Stimulated activated CD4-positive, alpha-beta T cell treated with anti-CD3 and anti-CD28 coated beads, Interleukin-1b, Interleukin-23, amount 100 ng/mL, for 24 hours (primary cell): ENCODE data around the gene SCN9A.
"Not testable (repeated sequence)": the region's sequence is repeated elsewhere in the genome, so short reads cannot be mapped to it uniquely, and the experiment has no call there.

ENCODE experiments used
- DNase-seq, 4 experiments: peaks; one replicate each; pipeline ENCODE4 v3.0.0-alpha.2; 2020; ENCODE audit warnings: low read depth in 4 of 4, low spot score in 1 of 4

SCN9A gene

DNA sequence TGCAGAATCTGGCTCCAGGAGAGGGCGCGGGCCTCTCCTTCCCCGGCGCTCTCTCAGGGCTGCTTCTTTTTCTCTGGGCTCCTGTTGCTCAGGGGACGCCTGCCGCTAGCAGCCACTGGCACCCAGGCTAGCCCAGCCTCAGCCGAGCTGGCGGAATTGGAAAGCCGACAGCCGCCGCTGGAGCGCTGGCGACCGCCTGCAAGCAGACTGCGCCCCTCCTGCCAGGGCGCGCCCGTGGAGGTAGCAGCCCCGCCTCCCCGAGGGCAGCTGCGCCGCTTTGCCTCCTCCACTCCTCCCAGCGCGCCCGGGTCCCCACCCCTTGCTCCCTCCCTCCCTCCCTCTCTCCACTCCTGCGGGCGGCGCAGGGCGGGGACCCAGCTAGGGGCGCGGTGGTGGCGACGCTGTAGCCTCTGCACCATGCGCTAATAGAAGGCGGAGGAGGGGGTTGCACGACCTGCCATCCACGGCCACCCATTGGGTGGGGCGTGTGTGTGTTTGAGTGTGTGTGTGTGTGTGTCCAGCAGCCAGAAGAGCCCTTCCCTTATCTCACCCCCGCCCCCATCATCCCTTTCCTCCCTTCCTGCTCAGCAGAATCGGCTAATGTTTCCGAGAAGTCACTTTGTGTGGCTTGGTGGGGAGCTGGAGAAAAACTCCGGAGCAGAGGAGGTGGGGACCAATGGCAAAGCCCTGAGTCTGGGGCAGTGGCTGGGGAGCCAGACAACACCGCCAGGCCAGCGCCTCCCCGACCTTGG, at the start of gene SCN9A:
TSS of gene SCN9A (minus strand) at position 209 of the 752 bp plus-strand sequence. CDS start 64,188 bp downstream, outside the sequence.
- no peak for DNase-seq

DNA sequence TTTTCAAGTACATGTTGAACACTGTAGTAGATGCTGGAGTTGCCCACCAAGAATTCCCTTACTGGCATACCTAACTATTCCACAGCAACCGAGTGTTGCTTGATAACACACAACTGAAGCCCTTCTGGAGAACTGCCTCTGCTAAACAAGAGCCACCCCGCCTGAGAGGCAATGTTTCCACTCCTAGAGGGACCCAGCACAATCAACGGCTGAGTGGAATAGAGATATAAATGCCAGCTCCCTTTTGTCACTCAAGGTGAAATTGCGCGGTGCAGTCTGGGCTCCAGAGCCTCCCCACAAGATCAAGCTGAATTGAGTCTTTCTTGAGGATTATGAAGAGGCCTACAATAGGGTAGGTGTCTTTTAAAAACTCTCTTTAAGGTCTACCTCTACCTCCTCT, 49.1 kb upstream of the SCN9A start:
- no peak for DNase-seq

DNA sequence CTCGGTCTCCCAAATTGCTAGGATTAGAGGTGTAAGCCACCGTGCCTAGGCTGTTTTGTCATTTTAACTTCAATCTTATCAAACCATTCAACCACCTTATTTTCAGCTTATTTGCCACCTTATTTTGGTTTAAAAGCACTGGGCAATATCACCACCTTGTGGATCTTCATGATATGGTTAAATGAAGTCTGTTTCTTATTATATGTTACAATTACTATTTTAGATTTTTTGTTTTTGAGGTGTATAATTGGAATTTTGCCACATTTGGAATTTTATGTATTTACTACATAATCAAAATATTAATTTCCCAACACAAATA, 43.8 kb upstream of the SCN9A start:
- no peak for DNase-seq

DNA sequence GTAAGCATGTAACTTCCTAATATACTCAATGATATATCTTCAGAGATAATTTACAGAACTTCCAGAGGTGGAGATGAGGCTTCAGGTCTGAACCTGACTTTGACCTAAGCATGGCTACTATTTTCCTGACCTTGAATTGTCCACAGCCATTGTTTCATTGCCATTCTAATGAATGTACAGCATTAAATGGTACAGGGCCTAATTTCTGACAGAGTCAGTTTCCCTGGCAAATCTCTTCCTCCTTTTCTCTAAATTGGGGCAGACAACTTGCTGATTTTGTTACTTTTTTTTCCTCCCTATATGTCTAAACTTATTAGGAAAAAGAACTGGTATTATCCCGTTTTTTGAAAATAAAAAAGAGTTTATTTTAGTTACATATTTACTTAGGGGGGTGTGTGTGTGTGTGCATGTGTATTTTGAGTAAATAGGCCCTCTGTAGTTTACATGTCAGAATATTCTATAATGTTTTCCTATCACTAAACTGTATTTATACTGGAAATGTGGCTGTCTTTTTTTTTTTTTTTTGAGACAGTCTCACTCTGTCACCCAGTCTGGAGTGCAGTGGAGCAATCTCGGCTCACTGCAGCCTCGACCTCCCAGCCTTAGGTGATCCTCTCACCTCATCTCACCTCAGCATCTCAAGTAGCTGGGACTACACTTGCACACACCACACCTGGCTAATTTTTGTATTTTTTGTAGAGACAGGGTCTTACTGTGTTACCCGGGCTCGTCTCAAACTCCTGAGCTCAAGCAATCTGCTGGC, 43.3 kb upstream of the SCN9A start:
- no peak for DNase-seq

DNA sequence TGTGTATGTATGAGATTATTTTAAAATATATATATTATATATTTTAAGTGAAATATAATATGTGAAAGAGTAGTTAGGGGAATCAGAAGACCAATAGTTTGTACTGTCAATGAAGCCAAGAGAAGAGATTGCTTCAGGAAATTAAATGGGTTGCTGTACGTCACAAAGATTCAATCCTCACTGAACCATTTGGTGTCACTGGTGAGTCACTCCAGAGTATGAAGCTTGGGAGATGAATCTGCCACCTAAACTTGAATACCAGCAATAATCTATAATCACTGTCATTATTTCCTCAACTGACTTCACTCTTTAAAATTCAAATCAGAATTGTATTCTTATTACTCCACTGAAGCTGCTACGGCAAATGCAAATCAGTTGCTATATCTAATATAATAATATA, 41.9 kb upstream of the SCN9A start:
- no peak for DNase-seq

DNA sequence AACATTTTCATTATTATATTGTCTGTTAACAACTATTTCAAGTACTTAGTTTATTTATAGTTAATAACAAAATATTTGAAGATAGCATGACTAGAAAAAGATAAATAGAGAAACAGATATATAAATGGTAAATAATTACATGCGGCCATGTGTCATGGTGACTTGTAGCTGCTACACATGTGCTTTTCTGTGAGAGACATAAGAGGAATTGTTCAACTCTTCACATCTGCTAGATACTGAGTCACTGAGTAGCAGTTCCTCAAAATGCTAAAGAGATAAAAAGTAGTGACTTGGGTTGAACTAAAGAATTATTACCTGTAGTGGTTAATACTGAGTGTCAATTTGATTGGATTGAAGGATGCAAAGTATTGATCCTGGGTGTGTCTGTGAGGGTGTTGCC, 37.5 kb upstream of the SCN9A start:
- DNase-seq: no peak

DNA sequence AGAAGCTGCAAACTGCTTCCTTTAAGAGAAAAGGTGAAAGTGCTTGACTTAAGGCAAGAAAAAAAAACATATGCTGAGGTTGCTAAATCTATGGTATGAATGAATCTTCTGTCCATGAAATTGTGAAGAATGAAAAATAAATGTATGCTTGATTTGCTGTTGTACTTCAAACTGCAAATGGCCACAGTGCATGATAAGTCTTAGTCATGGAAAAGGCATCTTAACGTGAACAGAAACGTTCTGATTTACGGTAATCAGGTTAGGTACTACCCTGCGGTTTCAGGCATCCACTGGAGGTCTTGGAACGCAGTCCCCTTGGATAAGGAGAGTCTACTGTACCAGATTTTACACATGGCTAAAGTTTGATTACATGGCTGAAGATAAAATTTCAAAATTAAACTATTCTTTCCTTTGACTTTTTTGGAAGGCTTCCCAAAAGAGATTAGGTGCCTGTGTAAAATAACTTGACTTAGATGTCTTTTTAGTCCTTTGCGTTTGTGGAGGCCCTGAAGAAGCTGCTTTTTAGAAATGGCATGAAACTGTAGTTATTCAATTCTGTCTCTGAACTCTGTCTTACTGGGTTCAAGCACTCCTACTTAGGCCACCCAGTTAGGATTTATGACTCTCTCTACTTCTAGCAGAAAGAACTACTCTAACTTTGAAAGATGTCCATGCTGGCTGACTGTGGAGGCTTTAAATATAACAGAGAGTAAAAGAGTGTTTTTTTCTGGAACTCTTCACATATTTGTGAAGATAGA, 35.9 kb upstream of the SCN9A start:
- no peak for DNase-seq

DNA sequence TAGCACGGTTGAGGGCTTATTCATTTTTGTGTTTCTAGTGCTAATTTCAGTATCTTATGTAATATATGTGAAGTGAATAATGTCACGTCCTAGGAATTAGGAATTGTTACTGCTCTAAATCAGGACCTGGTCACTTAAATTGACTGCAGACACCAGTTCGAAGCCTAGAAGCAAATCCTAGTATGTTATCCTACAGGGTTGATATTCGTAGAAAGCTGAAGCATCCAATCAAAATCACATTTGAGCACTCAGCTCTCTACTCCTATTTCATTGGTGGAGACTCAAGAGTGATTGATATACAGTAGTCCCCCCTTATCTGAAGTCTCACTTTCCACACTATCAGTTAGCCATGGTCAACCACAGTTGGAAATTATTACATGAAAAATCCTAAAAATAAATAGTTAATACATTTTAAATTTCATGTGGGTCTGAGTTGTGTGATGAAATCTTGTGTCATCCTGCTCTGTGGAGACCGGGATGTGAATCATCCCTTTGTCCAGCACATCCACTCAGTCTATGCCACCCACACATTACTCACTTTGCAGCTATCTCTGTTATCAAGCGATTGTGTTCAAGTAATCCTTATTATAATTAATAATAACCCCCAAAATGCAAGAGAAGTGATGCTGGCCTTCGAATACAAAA, 35.2 kb upstream of the SCN9A start:
- DNase-seq: no peak

DNA sequence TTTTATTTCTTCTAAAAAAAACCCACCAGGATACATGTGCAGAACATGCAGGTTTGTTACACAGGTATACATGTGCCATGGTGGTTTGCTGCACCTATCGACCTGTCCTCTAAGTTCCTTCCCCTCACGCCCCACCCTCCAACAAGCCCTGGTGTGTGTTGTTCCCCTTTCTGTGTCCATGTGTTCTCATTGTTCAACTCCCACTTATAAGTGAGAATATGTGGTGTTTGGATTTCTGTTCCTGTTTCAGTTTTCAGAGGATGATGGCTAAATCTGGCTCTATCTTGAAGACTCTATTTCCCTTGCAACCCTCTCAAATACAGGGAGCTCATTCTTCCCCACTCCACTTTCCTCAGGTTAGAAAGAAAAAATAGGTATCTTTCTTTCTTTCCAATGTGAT, 32.0 kb upstream of the SCN9A start:
- DNase-seq: not testable (repeated sequence)

DNA sequence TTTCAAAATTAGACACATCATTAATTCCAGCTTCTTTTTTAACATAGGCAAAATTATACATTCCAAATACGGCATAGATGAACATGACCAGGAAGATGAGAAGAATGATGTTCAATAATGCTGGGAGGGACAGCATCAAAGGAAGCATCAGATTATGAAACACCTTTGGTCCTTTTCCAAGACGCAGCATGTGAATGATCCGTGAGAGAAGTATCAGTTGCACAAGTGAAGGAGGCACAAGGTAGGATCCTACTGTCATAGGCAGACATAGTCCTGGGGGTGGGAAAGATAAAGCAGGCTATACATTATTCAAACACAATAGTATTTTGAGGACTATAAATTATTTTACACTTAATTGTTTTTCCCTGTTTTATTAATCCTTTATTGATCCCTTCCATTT, 30.6 kb upstream of the SCN9A start:
- no peak for DNase-seq

DNA sequence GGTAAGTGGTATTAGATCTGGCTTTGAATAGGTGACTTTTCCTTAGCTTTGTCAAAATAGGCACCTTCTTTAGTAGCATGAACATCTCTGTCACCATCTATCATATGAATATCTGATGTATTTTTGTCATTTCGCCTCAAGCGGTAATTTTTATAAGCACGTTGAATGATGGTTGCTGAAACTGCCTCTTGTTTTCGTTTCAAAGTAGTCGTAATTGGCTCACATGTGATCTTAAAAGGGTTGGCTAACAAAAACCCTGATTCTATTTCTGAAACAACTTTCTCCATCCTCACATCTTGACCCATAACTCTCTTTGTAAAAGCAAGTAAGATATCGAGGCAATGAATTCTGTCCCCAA, 29.8 kb upstream of the SCN9A start:
- no peak for DNase-seq

DNA sequence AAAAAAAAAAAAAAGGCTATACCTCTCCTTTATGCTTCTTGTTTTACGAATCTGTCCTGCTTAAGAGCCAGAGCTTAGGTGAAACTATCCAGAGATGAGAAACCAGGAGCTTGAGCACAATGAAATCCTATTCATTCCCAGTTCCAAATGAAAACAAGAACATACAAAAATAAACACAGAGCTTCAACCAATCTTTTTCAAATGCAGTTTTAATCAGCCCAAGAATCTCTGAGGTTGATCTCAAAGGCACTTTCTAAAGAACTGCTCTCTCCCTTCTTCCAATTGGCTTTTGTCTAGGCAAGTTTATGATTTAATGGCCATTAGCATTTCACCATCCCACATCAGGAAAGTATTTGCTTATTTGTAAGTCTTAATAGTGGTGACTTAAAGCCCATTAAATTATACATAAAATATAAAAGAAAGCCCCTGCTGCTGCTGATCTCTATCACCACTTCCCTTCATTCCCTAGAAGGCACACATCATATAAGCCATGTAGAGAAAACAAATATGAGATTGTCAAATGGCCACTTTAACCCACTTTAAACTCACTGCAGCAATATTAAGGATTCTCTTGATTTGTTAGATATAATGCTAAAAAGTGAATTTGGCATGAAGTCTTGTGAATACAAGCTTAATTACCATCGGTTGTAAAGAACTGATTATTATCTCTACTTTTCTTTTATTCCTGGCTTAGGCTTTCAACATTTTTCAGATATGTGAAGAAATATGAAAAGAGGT, 29.3 kb upstream of the SCN9A start:
- no peak for DNase-seq

DNA sequence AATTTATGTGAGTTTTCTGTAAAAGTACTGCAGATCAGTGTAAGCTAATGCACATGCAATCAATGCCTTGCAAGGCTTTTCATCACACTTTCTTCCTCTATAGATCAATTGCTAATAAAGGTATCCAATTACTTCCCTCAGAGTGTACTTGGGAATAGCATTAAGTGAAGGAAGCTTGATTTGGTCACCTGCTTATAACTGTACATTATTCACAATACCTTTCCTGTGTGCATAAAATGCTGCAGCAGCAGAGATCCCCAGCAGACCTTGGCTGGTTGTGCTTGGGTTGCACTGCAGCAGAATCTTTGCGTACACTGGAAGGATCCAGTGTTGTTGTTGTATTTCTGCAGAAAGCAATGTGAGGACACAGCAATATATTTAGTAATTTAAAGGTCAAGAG, 18.5 kb upstream of the SCN9A start:
- DNase-seq: no peak

DNA sequence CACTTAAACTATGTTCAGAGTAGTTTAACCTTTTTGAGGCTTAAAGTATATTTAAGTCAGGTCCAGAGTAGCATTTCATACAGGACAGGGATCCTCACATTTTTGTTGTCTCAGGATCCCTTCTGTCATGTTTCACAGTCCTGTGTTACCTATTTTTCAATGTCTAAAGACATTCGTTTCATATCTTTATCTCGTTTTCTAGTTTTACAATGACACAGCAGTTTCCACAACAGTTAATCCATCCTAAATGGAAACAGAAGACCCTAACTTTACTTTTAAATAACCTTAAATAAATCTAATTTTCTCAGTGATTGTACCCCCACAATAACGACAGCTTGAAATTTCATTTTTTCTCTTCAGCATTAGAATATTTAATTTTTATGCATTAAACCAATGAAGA, 17.3 kb upstream of the SCN9A start:
- DNase-seq: no peak

DNA sequence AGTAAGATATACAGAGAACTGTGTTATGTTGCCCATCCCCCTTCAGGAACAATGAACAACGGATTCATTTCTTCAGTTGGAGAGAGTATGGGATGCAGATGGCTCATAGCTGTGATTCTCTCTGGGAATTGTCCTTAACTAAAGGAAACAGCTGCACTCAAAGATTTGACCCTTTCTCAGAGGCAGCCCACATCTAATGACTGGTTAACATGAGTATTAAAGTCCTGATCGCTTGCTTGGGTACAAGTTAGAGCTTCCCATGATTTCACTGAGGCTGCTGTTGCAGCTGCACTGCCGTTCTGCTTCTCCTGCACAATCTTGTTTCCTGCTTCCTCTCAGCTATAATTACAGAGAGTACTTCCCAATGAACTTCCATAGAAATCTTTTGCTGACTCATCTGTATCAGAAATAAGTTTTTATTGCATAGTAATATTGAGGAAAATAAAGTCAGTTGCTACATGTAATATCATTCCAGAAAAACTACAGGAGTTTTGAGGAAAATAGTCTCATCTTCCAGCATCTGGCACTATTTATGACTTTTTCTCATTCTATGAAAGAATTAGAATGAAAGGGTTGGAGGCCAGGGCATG, 12.8 kb upstream of the SCN9A start:
- DNase-seq: no peak

DNA sequence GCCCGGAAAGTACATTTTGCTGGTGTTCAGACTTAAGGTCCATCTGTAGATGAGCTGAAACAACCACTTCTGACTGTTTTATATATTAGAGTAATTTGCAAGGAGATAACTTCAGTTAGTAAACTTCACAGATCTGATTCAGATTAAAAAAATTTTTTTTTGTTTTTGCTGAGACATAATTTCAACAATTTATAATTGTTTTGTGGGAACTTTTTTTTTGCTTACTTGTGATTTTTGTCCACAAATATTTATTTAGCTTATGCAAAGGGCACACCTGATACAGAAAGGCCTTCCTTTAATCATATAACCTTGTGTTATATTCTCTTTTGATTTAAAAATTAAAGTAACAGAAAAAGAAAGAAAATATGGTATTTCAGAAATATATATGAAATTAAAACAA, 9.6 kb upstream of the SCN9A start:
- no peak for DNase-seq

DNA sequence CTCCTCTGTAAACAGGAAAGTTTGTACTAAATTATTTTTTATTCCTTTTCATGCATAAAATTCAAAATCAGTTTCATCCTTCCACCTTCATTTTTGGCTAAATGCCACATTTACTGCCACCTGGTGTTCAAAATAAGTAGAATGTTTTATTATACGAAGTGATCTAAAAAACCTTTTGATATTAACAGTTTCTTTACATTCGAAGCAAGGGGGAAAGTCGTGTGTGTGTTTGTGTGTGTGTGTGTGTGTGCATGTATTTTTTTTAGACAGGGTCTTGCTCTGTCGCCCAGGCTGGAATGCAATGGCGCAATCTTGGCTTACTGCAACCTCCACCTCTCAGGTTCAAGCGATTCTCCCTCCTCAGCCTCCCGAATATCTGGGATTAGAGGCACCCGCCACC, 9.0 kb upstream of the SCN9A start:
- no peak for DNase-seq

DNA sequence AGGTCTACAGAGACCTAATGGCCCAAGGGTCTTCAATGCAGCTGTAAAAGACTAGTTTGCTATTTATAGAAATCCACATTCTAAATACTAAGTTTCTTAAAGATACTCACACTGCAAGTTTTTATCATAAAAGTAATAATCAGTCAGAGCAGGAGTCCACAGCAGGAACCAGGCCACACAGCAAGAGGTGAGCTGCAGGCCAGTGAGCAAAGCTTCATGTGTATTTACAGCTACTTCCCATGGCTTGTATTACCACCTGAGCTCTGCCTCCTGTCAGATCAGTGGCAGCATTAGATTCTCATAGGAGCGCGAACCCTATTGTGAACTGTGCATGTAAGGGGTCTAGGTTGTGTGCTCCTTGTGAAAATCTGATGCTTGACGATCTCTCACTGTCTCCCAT, 6.7 kb upstream of the SCN9A start:
- DNase-seq: no peak

DNA sequence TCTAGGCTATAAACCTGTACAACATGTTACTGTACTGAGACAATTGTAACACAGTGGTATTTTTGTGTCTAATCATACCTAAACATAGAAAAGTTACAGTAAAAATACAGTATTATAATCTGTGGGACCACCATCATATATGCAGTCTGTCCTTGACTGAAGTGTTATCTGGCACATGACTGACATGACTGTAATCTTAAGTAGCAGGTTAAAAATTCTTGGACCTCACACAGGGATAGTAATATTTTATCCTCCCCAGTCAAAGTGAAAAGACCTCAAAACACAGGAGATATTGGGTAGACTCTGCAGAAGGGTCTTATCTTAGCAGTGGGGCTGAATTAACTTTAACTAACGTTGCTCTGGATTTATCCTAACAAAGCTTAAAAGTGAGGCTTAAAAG, 4.9 kb upstream of the SCN9A start:
- no peak for DNase-seq

DNA sequence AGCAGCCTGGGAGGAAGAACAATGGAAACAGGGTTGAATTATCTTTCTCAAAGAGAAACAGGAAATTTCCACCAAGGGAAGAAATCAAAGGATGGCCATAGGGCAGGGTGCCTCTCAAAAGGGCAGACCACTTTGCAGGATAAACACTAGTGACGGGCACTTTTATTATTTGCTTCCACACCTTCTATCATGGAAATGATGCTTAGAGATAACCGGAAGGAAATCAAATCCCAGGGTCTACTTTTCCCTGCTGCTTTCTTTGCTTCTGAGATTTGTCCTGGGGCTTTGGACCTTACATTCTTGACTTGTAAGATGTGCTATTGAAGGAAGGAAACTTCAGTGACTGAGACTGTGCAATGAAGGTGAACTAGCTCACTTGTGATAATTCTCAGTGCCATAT, 1.1 kb upstream of the SCN9A start:
- no peak for DNase-seq

DNA sequence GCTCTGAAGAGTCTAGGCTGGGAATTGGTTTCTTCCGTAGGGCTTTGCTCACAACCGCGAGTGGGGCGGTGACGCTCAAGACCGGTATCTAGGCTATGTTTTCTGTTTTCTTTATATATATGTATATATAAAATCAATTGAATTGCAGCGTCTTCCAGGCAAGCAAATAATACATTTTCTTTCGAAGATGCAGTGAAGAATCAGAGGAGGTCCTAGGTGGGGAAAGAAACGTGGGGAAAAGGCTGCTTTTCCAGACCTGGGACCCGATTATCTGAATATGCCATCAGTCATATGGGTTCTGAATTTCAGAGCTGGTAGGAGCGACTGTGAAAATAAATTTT, 714 bp upstream of the SCN9A start:
- no peak for DNase-seq
